Pulmonary artery endothelial cell (primary cell): Measurements from ENCODE around the gene ARHGAP24. TPM values are rescaled to one million over a fixed set of nuclear protein-coding genes. Genes with fewer than 3 reads are reported as not detected.
"Not testable (repeated sequence)": the region's sequence is repeated elsewhere in the genome, so short reads cannot be mapped to it uniquely, and the experiment has no call there.

Experiments used
- DNase-seq: peaks from one replicate; pipeline ENCODE4 v3.0.0-alpha.2; 2011; ENCODE audit warnings: low read depth, low spot score
- total RNA-seq: library from RNA; depleted of rRNA; stranded (reverse); fragments of >200 nt; gene quantifications from 2 replicates; pipeline ENCODE4 v1.2.3, GENCODE V29; 2014

The ARHGAP24 gene
- total RNA-seq, 1 donor from 2014 or later = 127 TPM

DNA sequence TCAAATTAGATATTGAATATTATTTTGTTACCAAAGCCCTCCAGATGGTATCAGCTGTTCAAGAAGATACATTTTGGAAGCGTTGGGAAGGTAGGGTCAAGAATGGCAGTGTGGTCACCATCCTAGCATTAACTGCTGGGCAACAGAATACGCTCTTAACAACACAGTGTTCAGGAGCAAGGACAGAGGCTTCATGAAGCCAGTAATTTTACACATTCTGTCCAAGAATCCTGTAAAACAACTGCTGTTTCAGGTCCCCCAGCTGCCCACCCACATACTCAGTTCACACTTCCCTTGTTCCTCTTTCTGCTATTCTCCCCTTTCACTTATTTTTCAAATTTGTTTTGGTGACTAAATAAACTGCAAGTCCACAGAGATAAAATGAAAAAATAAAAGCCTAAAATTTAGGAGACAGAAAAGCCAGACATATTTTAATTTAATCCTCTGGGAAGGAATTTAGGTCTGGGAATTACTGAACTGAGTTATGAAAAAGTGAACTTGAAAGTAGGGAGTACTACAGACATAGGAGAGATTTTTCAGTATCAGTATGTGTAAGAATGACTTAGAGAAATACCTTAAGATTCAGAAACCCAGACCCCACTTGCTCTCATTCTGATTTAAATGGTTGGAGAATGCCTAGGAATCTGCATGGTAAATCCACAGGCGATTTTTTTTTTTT, 478.2 kb downstream of the ARHGAP24 start:
- DNase-seq = no peak

DNA sequence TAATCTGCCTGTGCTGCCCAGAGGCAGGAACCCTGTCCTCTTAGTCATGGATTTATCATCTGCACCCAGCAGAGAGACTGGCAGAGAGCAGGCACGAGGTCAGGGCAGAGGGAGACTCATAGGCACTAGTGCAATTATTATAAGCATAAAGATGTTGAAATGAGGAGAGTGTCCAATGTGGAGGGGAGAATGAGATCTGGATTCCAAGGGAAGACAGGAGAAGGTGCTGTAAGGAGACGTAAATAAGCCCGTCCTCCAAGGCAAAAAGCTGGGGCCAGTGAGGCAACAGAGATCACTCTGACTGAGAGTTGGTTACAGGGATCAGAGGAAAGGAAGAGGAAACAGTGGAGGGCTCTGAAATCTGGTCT, 478.7 kb downstream of the ARHGAP24 start:
- DNase-seq = no peak

DNA sequence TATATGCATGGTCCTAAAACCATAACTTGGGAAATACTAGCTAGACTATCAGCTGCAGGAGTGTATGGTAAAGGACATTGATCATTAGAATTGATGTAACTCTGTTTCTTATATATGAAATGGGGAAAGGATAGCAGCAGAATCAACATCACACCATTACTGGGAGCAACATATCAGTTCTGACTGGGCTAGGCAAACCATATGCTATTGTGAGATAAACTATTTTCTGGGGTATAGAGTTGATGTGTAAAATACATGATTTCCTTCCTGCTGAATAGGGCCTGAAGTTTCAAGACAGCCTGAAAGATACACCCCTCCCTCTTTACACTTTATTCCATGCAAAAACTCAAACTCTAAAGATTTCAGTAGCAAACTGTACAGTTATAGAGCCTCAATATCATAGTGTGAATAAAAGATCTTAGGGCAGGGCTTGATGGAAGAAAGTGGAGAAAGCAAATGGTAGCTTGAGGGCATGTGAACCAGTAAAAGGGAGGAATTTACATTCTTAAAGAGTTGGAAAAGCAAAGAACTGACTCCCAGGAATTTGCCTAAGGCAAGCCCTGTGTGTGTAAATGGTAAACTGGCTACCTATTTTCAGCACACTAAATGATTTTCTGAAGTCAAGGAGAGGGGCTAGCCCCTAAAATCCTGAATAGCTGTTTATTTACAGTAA, 480.8 kb downstream of the ARHGAP24 start:
- no peak for DNase-seq

DNA sequence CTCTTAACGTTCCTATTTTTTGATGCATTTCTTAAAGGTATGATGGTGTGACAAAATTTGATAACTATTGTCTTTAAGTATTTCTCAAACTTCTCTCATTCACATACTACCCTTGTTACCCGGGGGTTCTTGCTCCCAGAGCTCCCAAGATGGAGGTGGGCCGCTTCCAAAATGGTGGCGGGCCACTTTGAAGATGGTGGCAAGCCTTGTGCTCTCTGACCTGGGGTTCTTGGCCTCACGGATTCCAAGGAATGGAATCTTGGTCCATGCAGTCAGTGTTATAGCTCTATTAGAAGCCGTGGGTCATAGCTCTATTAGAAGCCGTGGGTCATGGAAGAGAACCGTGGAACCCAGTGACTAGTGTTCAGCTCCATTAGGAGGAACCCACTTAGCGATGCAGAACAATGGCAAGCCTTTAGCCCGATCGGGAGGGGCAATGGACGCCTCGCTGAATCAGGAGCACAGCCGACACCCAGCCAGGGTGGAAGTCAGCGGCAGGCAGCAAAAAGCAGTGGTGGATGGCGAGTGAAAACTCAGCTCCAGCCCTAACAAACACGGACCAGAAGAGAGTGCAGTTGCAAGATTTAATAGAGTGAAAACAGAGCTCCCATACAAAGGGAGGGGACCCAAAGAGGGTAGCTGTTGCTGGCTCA, 481.5 kb downstream of the ARHGAP24 start:
- DNase-seq = no peak

DNA sequence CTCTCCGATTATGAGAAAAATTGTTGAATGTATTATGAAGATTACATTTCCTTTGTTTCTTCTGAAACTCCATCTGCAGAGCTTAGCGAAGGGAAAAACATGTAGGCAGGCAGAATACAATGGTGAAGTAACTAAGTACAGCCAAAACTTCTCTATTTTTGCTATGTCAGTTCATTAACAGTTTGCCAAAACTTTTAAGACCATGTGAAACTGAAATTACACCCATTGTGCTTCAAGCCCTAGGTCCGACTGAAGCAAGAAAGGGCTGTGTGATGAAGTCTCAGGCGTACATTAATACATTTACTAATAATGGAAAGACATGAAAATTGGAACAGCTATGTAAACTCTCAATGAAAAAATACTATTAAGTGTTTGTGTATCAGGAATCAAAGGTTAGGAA, 486.9 kb downstream of the ARHGAP24 start:
- DNase-seq = no peak

DNA sequence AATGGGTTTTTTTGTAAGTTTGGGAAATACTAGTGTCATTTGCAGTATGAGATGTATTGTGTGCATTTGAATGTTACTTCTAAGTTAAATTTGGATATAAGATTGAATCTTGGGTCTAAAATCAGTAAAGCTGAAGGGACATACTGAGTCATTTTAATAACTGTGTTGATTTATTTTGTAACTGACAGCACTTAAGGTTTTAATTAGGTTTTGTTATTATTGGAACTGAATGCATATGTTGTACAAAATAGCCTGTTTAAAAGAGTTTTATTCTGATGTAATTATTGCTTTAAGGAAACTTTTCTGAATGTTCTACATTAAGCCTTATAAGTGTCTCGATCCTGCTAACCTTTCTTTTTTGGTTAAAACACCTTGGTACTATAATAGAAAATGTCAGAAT, 488.3 kb downstream of the ARHGAP24 start:
- no peak for DNase-seq

DNA sequence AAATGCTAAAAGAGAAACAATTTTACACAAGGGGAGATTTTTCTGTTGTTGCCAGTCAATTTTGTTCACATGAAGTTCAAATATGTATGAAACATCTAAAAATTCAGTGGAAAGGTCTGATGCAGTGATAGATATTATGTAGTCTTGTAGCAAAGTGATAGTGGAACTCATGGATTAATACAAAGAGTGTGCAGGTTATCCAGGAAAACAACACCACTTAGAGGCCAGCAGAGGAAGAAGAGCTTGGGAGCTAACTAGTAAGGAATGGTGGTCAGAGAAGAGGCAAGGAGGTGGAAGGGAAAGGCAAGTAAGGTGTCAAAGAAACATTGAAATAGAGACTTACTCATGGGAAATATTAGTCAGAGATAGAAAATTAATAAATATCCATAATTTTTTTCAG, 489.3 kb downstream of the ARHGAP24 start:
- no peak for DNase-seq

DNA sequence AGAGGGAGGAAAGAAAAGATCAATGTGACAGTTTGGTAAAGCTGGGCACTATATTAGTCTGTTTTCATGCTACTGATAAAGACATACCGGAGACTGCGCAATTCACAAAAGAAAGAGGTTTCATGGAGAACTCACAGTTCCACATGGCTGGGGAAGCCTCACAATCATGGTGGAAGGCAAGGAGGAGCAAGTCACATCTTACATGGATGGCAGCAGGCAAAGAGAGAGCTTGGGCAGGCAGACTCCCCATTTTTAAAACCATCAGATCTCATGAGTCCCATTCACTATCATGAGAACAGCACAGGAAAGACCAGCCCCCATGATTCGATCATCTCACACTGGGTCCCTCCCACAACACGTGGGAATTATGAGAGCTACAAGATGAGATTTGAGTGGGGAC, 490.1 kb downstream of the ARHGAP24 start:
- not testable (repeated sequence) for DNase-seq

DNA sequence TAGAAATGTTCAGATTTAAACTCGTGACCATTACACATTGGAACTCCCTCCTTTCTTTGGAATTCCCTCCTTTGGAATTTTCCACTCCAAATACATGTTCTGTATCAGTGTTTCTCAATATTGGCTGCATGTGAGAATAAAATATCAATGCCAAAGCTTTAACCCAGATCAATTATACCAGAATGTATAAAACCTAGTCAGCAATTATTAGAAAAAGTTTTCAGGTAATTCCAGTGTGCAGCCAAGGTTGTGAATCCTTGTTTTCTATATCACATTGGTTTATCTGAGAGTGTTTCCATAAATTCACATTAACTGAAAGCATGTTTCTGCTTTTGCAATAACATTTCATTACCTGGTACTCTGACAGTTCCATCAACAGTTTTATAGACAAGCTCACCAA, 490.6 kb downstream of the ARHGAP24 start:
- DNase-seq = no peak

DNA sequence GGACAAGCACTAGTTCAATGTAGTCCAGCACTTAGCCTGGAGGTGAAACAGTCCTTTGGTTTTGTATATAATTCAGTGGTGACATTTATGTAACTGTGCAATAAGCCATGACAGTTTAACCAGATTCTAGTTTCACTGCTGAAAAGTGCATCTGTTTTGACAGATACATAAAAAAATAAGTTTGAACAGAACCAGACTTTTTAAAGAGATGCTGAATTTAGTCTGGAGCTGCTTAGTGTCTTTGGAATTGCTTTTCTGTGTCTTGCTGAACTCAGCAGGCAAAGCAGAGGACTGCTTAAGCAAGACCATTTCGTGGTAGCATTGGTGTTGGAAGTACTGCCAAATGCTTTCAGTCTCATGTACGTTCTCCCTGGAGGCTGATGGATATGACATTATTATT, 491.4 kb downstream of the ARHGAP24 start:
- no peak for DNase-seq

DNA sequence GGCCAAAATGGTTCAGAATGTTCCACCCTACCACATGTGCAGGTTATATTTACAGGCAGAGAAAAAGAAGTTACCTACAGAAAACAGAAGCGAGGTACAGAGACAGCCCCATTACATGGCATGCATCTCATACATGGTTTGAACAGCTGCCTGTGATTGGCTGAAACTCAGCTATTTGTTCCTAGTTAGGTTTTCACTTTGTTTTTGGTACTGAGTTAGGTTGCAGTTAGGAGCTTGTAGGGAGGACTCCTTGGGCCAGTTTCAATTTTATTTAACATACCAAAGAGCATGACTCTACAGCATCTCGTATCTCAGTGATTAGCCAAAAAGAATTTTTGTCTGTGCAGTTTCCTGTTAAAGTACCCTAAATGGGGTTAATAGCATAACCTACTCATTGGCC, 492.9 kb downstream of the ARHGAP24 start:
- no peak for DNase-seq

DNA sequence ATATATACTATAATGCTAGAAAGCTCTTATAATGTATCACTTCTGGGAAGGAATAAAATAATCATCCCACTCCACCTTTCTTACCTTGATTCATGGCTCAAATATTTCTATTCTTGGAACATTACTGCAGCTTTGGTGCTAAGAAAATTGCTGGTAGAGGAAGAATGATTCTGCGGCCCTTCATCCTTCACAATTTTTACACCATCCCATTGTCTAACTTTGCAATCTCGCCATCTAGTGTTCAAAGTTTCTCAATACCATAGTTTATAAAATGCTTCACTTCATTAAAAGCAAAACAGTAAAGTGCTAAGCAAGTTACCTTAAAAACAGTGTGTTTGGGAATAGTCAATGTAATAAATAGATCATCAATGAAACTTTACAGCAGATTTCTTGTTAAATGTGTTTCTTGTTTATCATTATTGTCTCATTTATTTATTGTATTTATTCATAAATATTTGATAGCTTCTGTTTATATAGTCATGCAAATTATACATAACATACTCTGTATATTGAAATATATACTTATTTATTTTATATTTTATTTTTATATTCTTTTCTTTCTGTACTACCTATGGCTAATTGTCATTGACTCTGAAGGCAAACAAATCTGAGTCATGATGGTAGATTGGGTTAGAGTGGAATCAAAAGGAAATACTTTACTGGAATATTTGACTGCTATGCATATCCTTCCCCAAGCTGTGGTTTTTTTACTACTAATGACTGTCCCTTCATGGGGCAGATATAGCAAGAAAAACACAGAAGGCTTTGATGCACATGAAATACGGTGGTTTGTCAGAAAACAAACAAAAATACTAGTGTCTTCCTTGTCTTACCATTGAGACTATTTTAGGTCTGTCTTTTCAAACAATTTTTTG, 494.2 kb downstream of the ARHGAP24 start:
- DNase-seq = no peak

DNA sequence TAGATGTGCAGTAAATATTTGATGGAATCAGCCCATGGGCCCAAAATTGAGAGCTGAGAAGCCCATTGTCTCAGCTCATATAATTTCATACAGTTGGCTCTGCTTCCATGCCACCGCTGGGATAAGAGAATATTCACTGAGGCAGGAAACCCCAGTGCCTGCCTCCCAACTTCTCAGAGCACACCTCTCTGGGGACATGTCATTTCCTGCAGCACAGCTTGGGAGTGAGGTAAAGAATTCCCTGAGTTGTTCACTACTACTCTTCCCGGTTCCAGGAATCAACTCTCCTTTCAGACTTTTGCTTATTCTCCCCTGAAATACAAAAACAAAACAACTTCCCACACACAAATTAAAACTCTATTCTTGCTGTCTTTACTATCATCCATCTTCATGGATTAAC, 495.6 kb downstream of the ARHGAP24 start:
- no peak for DNase-seq

DNA sequence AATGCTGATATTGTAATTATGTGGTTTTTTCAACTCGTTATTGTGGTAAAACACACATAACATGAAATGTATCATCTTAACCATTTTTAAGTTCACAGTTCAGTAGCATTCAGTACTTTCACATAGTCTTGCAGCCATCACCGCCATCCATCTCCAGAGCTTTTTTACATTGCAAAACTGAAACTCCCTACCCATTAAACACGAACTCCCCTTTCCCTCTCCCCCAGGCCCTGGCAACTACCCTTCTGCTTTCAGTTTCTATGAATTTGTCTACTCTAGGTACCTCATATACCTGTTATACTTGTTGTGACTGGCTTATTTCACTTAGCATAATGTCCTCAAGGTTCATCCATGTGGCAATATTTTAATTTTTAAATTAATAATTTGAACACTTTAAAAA, 504.3 kb downstream of the ARHGAP24 start:
- DNase-seq = no peak

DNA sequence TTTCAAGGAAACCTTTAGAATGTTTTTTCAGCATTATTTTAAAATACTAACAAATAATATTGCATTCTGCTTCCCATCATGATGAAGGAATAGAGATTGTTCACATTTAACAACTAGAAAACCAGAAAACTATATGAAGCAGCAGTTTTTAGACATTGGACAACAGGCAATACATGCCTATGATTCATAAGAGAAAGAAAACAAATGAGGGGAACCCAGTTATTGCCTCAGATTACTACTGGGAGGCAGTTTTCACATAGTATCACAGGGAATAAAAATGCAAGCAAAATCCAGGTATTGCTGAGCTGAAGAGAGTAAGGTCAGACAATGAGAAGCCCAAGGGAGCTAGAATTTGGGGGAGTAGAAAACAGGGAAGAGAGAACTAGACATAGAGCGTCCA, 511.3 kb downstream of the ARHGAP24 start:
- DNase-seq = no peak

DNA sequence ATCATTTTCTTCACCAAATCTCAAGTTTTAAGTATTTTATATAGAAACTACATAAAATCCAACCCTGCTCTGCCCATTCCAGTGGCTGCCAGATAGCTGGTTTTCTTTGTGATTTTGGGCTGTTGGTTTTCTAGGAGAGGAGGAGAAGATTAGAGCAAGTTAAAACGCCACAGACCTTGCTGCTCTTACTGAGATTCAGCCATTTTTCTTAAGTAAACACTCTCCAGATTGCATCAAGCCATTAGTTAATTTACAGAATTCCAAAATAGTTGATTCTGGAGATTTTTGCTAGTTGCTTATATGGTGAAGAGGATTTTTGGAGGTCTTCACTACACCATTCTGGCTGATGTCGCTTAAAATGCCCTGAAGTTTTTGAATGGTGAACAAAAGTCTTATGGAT, 518.7 kb downstream of the ARHGAP24 start:
- DNase-seq = no peak

DNA sequence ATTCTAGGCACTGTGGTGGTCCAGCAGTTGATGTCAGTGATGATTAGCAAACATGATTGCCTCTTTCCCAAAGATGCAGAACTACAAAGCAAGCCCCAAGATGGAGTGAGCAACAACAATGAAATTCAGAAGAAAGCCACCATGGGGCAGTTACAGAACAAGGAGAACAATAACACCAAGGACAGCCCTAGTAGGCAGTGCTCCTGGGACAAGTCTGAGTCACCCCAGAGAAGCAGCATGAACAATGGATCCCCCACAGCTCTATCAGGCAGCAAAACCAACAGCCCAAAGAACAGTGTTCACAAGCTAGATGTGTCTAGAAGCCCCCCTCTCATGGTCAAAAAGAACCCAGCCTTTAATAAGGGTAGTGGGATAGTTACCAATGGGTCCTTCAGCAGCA, 519.6 kb downstream of the ARHGAP24 start:
- no peak for DNase-seq

DNA sequence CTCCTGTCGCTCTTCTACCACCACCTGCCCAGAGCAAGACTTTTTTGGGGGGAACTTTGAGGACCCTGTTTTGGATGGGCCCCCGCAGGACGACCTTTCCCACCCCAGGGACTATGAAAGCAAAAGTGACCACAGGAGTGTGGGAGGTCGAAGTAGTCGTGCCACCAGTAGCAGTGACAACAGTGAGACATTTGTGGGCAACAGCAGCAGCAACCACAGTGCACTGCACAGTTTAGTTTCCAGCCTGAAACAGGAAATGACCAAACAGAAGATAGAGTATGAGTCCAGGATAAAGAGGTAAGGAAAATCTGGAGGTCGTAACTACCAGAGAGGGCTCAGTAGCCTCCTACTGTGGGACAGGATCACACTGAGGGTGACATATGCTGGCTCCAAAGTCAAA, 520.4 kb downstream of the ARHGAP24 start:
- DNase-seq = no peak

DNA sequence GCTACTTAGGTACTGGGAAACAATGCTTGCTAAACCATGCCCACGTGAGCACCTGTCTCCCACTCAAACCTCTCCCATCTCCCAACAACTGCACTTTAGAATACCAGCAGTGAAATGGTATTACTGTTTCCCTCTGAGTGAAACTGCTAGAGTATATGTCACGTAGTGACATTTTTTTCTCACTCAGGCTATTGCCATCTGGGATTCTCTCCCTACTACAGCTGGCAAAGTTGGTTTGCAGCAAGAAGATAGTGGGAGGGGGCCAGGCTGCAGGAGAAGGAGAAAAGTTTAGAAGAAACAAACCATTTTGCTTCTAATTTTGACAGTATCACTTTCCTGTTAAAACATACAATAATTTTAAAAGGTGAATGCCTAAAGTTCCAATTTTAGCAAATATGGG, 526.6 kb downstream of the ARHGAP24 start:
- no peak for DNase-seq

DNA sequence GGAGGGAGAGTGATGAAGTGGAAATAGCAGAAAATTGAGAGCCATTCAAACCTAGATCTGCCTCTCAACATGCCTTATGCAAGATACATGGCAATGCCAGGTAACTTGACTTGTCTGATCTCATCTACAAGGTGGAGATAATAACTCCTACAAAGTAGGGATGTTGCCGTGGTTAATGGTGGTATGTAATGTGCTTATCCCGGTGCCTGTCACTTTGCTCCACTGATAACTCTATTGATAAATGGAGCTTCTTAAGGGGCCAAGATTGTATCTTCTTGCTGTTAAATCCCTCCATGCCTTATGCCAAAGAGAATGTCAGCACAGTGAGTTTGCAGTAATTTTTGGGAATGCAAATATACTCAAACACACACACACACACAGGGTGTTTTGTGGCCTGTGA, 529.1 kb downstream of the ARHGAP24 start:
- no peak for DNase-seq

DNA sequence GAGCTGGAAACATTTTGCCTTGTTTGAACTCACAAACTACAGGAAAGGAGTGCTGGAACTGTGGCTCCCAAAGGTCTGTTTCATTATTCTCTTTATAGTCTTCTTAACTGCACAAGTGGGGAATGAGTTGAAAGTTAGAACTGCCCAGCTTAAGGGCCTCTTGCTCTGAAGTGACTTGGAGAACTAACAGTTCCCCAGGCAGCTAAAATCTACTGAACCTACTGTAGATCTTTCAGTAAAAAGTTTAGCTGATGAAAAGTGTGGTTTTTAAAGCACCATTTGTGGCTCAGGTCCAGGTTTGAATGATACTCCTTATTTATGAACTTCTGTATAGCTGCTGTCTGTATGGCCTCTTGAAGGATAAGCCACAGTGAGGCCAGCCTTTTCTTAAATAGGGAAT, 531.1 kb downstream of the ARHGAP24 start:
- DNase-seq = no peak

DNA sequence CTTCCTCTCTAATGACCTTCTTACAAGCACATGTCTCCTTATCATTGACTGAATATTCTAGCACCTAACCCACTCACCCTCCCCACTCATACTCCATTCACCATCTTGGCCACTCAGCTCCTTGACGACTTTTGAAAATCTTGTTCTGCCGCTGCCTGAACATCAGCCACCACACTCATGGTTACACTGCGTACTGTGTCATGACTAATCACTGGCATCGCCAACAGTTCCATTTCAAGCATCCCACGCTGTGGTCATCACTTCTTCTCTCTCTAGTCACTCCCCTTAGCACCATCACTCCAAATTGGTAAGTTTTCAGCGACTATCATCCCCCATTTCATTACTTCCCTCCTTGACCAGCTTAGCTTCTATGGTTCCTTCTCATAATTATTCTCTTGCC, 532.1 kb downstream of the ARHGAP24 start:
- no peak for DNase-seq
